ENCODE measurements around the gene LTBP4. TPM values are rescaled to one million over a fixed set of nuclear protein-coding genes. Genes with fewer than 3 reads are reported as not detected.
A peak's percentile ranks its signal among the peaks of the same experiment; 100 is the strongest.

LTBP4 gene
- total and polyA plus RNA-seq, 10 donors: 26.5 to 197 (median 148) TPM

GRCh38 chr19:40667602-40668001 is 66.4 kb downstream of the LTBP4 start:
- 91 to 93% (median 92%) methylated on average over 13 to 14 of the region's 14 CpGs for WGBS, 5 donors
- Histone ChIP-seq H3K27me3 (replicated peaks in 1 of 7) (no peaks in the 10 kb centered on the region), H3K4me1 (peaks cover 0 to 17% (median 11%) of the 10 kb centered on the region in 6 donors), H3K9me3 (peaks cover 0 to 14% (median 9%) of the 10 kb centered on the region in 8 donors), H3K4me3 (no peak overlapping the region), H3K36me3 (peaks cover 0 to 60% (median 32%) of the 10 kb centered on the region in 6 donors), H3K27ac (no peak overlapping the region)
- DNase-seq: peak; percentile 57
- intact Hi-C loops (cut with DNase I; ENCODE audit: low total_unique reads): no loop called here
- no peak for TF ChIP-seq CTCF (IDR thresholded peaks at IDR 0.05 in 8 of 11, conservative IDR thresholded peaks at IDR 0.05 in 3 of 11)
- TF ChIP-seq POLR2A (IDR thresholded peaks at IDR 0.05): no peak
- TF ChIP-seq POLR2AphosphoS5 (IDR thresholded peaks at IDR 0.05): no peak

GRCh38 chr19:40668991-40669614 is 67.9 kb downstream of the LTBP4 start:
- H3K27ac ChIP-seq: no peak overlapping the region
- H3K9me3 ChIP-seq: peaks cover 0 to 14% (median 9%) of the 10 kb centered on the region in 8 donors
- WGBS, 5 donors: 89 to 97% (median 94%) methylated on average over 7 of the region's 7 CpGs
- DNase-seq: no peak
- no peaks in the 10 kb centered on the region for H3K27me3 ChIP-seq (replicated peaks in 1 of 7)
- intact Hi-C loops (cut with DNase I; ENCODE audit: low total_unique reads): no loop called here
- no peak for TF ChIP-seq POLR2A (IDR thresholded peaks at IDR 0.05)
- no peak for TF ChIP-seq CTCF (IDR thresholded peaks at IDR 0.05 in 8 of 11, conservative IDR thresholded peaks at IDR 0.05 in 3 of 11)
- TF ChIP-seq POLR2AphosphoS5 (IDR thresholded peaks at IDR 0.05): no peak
- no peak overlapping the region for H3K4me3 ChIP-seq
- peaks cover 0 to 75% (median 40%) of the 10 kb centered on the region in 6 donors for H3K36me3 ChIP-seq
- H3K4me1 ChIP-seq: peaks cover 0 to 2% (median under 1%) of the 10 kb centered on the region in 6 donors

- TF ChIP-seq POLR2A (IDR thresholded peaks at IDR 0.05): no peak
- TF ChIP-seq CTCF (IDR thresholded peaks at IDR 0.05 in 8 of 11, conservative IDR thresholded peaks at IDR 0.05 in 3 of 11): no peak
- no peak for TF ChIP-seq POLR2AphosphoS5 (IDR thresholded peaks at IDR 0.05)
- no peaks in the 10 kb centered on the region for H3K4me1 ChIP-seq
- no peak overlapping the region for H3K27ac ChIP-seq
- H3K4me3 ChIP-seq: no peak overlapping the region
- peaks cover 0 to 96% (median 45%) of the 10 kb centered on the region in 6 donors for H3K36me3 ChIP-seq
- H3K27me3 ChIP-seq (replicated peaks in 1 of 7): no peaks in the 10 kb centered on the region
- DNase-seq: peak; percentile 22
- intact Hi-C loops (cut with DNase I; ENCODE audit: low total_unique reads): no loop called here
- H3K9me3 ChIP-seq: peaks cover 0 to 14% (median 9%) of the 10 kb centered on the region in 8 donors
- 85 to 95% (median 92%) methylated on average over 9 of the region's 9 CpGs for whole genome bisulfite sequencing, 5 donors
Observed at GRCh38 chr19:40671404-40671803, 70.2 kb downstream of the LTBP4 start.

GRCh38 chr19:40672038-40672437 is 70.9 kb downstream of the LTBP4 start:
- H3K27me3 ChIP-seq (replicated peaks in 1 of 7): no peaks in the 10 kb centered on the region
- H3K4me3 ChIP-seq: no peak overlapping the region
- no peak overlapping the region for H3K27ac ChIP-seq
- H3K9me3 ChIP-seq: peaks cover 0 to 14% (median 9%) of the 10 kb centered on the region in 8 donors
- H3K36me3 ChIP-seq: peaks cover 0 to 98% (median 48%) of the 10 kb centered on the region in 6 donors
- no peaks in the 10 kb centered on the region for H3K4me1 ChIP-seq
- peak; percentile 15 for DNase-seq
- WGBS, 5 donors: 85 to 98% (median 89%) methylated on average over 2 of the region's 2 CpGs
- intact Hi-C loops (cut with DNase I; ENCODE audit: low total_unique reads): no loop called here
- TF ChIP-seq POLR2AphosphoS5 (IDR thresholded peaks at IDR 0.05) (no peak), POLR2A (IDR thresholded peaks at IDR 0.05) (no peak), CTCF (IDR thresholded peaks at IDR 0.05 in 8 of 11, conservative IDR thresholded peaks at IDR 0.05 in 3 of 11) (no peak)

Measured in spleen (tissue), 11 donors.